Measurements from ENCODE around the gene GPR62. TPM values are rescaled to one million over a fixed set of nuclear protein-coding genes. Genes with fewer than 3 reads are reported as not detected.

GPR62 gene
- total and polyA plus RNA-seq, 9 of the 15 experiments (the other 6 are each of a cell fraction or from before 2014, with no cell fraction given): not detected

- no peak for TF ChIP-seq ZBTB33 (CRISPR knock-in tag; IDR thresholded peaks at IDR 0.05)
- TF ChIP-seq ZNF184 (CRISPR knock-in tag; IDR thresholded peaks at IDR 0.05): no peak
- TF ChIP-seq IFI16 (CRISPR knock-in tag; IDR thresholded peaks at IDR 0.05): no peak
- TF ChIP-seq RBBP5 (IDR thresholded peaks at IDR 0.05; ENCODE audit: borderline replicate concordance, insufficient read depth, low read length, poor library complexity, severe bottlenecking): no peak
- peak; percentile 67 for TF ChIP-seq ZNF316 (IDR thresholded peaks at IDR 0.05)
- TF ChIP-seq MTA2 (IDR thresholded peaks at IDR 0.05; ENCODE audit: low read depth): no peak
- no peak for TF ChIP-seq NCOR1 (IDR thresholded peaks at IDR 0.05)
- no peak for TF ChIP-seq CEBPG (CRISPR knock-in tag; IDR thresholded peaks at IDR 0.05)
- peak; percentile 64 to 73; a peak in 2 of 4 replicates for TF ChIP-seq CEBPG (tag; conservative IDR thresholded peaks at IDR 0.05 in 1 of 2, IDR thresholded peaks at IDR 0.05 in 1 of 2)
- TF ChIP-seq MXI1 (IDR thresholded peaks at IDR 0.05; ENCODE audit: low read depth, low read length): no peak
- peak; percentile 46; the same call in 1 of the 2 replicates for TF ChIP-seq C11orf30 (IDR thresholded peaks at IDR 0.05; ENCODE audit: low read depth)
- TF ChIP-seq CCAR2 (IDR thresholded peaks at IDR 0.05; ENCODE audit: low read depth, low read length): no peak
- TF ChIP-seq TAF1 (IDR thresholded peaks at IDR 0.05; ENCODE audit: control insufficient read depth, extremely low read depth, insufficient read depth, low read length, severe bottlenecking): no peak
- TF ChIP-seq SAFB (IDR thresholded peaks at IDR 0.05; ENCODE audit: borderline replicate concordance, low read depth, low read length): no peak
- no peak for TF ChIP-seq DDX20 (tag; IDR thresholded peaks at IDR 0.05; ENCODE audit: low read depth)
- TF ChIP-seq ETS1 (conservative IDR thresholded peaks at IDR 0.05; ENCODE audit: control insufficient read depth, low read depth, low read length): no peak
- no peak for TF ChIP-seq KAT2B (IDR thresholded peaks at IDR 0.05; ENCODE audit: low read depth, low read length)
- TF ChIP-seq STAT6 (CRISPR knock-in tag; IDR thresholded peaks at IDR 0.05): no peak
- TF ChIP-seq ZNF77 (CRISPR knock-in tag; IDR thresholded peaks at IDR 0.05): no peak
- TF ChIP-seq, protein P1, sequence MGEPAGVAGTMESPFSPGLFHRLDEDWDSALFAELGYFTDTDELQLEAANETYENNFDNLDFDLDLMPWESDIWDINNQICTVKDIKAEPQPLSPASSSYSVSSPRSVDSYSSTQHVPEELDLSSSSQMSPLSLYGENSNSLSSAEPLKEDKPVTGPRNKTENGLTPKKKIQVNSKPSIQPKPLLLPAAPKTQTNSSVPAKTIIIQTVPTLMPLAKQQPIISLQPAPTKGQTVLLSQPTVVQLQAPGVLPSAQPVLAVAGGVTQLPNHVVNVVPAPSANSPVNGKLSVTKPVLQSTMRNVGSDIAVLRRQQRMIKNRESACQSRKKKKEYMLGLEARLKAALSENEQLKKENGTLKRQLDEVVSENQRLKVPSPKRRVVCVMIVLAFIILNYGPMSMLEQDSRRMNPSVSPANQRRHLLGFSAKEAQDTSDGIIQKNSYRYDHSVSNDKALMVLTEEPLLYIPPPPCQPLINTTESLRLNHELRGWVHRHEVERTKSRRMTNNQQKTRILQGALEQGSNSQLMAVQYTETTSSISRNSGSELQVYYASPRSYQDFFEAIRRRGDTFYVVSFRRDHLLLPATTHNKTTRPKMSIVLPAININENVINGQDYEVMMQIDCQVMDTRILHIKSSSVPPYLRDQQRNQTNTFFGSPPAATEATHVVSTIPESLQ (CRISPR knock-in tag; IDR thresholded peaks at IDR 0.05): no peak
- TF ChIP-seq ZNF764 (CRISPR knock-in tag; IDR thresholded peaks at IDR 0.05; ENCODE audit: low read depth): no peak
- TF ChIP-seq ZSCAN29 (IDR thresholded peaks at IDR 0.05): no peak
These were observed 1.7 kb upstream of the GPR62 start (continued) for GRCh38 chr3:51953445-51953844.

Measured in K562 (cell line).